GM20431 (cell line): Measurements from ENCODE around the gene FAM161B.
"Not testable (repeated sequence)": the region's sequence is repeated elsewhere in the genome, so short reads cannot be mapped to it uniquely, and the experiment has no call there.

Source experiments
- in situ Hi-C: fragments of 300-500 bp; cut with MseI, MboI; formaldehyde crosslinking; loops from one replicate; pipeline ENCODE4 v1.15.0; 2020; ENCODE audit warnings: low sequenced_read_pairs; ENCODE audit not compliant: unreplicated experiment

The FAM161B gene, protein sequence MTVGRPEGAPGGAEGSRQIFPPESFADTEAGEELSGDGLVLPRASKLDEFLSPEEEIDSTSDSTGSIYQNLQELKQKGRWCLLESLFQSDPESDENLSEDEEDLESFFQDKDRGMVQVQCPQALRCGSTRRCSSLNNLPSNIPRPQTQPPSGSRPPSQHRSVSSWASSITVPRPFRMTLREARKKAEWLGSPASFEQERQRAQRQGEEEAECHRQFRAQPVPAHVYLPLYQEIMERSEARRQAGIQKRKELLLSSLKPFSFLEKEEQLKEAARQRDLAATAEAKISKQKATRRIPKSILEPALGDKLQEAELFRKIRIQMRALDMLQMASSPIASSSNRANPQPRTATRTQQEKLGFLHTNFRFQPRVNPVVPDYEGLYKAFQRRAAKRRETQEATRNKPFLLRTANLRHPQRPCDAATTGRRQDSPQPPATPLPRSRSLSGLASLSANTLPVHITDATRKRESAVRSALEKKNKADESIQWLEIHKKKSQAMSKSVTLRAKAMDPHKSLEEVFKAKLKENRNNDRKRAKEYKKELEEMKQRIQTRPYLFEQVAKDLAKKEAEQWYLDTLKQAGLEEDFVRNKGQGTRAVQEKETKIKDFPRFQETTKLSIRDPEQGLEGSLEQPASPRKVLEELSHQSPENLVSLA

DNA sequence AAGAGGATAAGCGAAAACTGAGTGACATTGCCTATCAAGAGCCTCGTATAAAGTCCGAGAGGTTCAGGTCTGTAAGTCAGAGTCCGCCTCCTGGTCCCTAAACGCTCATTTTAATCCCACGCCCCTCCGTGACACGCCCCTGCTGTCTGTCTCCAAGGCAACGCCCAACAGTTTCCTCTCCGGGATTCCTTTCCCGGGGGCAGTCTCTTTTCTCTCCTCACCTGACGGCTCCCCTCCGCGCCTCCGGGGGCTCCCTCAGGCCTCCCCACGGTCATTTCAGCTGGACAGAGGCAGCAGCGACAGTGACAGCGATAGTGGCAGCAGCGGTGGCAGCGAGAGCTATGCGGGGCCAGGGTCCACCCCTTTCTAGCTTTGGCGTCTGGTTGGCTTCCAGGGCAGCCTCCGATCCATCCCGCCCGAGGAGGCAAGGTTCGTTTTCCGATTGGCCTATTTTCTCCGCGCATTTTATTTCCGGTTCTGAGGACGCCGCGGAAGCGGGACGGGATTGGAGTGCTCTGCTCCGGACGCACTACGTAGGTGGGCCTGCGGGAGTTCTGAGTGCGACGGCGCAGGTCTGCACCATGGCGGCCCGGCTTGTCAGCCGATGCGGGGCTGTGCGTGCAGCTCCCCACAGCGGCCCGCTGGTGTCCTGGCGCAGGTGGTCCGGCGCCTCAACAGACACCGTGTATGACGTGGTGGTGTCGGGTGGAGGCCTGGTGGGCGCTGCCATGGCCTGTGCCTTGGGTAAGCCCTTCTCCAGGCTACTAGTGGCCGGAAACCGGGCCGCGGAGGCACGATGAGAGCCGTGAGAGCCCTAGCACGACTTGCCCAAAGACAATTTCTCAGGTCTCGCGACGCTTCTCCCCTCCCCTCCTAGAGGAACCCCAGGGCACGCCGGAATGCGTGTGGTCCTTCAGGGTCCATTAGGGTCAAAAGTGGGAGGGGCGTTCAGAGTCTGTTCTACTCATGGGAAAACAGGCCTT, at the start of gene FAM161B, which contains the start of gene COQ6:
TSS of gene FAM161B (minus strand) at position 343 of the 983 bp plus-strand sequence. CDS start at position 275, 68 bp downstream.
TSS of gene COQ6 (plus strand) at position 551 of the 983 bp plus-strand sequence. CDS start at position 582, 31 bp downstream.
- in situ Hi-C loops: no loop called here

DNA sequence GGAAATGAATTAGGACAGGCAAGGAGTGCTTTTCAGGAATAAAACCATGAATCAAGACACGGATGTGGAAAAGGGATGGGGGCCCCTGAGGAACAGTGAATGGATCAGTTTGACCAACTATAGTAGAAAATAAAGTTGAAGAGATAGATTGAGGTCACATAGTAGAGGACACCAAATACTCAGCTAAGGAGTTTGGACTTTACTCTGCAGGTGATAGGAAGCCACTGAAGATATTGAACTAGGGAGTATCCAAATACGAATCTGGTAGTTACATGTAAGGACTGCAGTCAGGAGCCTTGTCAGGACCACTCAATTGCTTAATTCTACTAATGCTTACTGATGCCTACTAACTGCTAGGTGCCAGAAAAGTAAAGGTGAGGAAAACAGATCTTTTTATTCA, 48.8 kb upstream of the FAM161B start:
- in situ Hi-C loops: no loop called here

DNA sequence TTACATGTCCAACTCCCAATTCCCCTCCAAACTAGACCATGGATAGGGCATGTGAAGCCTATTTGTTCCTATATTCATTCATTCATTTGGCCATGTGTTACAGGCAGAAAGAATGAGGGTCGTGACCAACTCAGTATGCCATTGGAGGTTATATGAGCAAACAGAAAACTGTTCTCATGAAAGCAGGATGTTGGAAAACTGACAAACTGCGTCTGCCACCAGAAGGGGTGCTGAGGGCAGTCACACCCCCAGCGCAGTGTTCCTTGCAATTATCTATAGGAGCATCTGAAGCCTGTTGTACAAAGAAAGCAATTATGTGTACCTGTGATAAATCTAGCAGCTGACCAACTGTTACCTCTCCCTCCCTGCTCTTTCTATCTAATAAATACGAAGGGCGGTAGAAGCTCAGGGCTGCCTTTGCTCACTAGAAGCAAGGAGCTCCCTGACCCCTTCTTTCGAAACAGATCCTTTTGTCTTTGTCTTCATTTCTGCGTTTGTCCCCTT, 48.1 kb upstream of the FAM161B start:
- in situ Hi-C loops: no loop called here

DNA sequence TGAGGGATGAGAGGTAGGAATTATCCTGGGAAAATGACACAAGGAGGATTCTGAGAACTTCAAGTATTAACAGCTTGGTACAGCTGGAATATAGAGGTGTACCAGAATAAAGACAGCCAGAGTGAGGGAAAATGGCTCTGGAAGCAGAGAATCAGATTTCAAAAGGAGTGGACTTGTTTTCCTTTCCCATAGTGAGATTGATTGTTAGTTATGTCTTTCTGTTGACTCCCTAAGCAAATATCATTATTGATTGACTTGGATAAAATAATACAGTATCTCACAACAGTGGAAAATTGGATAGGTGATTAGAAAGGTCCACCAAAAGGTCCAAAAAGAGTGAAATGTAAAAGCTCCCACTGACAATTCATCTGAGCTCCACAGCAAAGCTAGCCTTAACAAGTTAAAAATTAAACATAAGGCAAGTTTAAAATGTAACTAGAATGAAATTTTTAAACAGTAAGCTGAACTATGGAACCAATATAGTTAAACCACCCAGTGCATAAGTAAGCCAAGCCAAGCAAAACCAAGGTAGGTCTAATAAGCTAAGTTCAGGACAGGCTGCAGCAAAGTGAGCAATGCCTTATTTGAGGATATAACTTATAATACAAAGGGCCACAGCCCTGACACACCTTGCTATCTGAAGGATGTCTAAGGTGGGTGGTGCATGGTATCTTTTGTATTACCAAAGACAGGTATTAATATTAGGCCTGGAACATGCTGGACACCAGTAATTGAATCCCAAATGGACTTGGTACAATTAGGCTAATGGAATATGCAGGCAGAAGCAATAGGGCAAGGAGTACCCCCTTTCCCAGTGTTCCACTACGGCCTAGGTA, 47.4 kb upstream of the FAM161B start:
- in situ Hi-C loops: no loop called here

GRCh38 chr14:73996731-73997107, 46.8 kb upstream of the FAM161B start:
- in situ Hi-C loops: no loop called here

DNA sequence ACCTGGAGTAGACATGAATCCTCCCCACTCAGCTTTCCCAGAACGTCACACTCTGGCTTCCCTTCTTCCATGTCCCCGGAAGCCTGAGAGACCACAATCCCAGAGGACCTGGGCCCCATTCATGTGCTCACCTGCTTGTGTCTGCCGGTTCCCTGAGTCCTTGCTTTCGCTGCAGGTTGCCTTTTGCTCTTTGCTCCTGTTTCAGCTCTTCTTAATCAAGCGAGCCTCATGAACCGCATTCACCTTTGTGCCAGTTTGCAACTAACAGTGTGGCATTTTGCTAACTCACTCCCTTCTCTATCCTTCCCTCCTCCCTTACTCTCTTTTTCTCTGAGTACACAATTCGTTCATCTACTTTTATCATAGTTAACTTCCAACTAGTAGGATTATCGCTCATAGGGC, 46.1 kb upstream of the FAM161B start:
- in situ Hi-C loops: no loop called here

DNA sequence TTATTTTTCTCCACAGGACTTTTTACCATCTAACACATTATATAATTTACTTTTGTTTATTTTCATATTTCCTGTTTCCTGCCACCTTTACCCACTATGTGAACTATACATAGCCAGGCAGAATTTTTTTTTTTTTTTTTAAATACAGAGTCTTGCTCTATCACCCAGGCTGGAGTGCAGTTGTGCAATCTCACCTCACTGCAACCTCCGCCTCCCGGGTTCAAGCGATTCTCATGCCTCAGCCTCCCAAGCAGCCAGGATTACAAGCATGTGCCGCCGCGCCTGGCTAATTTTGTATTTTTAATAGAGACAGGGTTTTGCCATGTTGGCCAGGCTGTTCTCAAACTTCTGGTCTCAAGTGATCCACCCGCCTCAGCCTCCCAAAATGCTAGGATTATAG, 45.0 kb upstream of the FAM161B start:
- in situ Hi-C loops: not testable (repeated sequence)

GRCh38 chr14:73991092-73991491, 41.2 kb upstream of the FAM161B start:
- in situ Hi-C loops: no loop called here

- in situ Hi-C loops: not testable (repeated sequence)
Observed at GRCh38 chr14:73988656-73989055, 38.8 kb upstream of the FAM161B start.

DNA sequence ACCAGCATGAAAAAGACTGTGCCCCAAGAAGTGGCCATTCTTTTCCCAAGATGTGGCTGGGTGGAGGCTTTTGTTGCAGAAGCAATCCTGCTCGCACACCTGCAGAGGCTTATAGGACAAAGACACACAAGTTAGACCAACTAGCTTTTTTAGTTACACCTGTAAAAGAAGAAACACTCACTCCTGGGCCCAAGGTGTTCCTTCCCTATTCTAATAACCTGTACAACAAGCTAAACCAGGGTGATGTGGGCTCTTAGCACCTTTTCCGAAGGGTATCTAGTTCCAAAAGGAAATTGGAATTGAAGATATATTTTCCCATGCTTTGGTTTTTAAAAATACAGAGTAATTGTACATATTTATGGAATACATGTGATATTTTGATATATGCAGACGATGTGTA, 38.2 kb upstream of the FAM161B start:
- in situ Hi-C loops: no loop called here

DNA sequence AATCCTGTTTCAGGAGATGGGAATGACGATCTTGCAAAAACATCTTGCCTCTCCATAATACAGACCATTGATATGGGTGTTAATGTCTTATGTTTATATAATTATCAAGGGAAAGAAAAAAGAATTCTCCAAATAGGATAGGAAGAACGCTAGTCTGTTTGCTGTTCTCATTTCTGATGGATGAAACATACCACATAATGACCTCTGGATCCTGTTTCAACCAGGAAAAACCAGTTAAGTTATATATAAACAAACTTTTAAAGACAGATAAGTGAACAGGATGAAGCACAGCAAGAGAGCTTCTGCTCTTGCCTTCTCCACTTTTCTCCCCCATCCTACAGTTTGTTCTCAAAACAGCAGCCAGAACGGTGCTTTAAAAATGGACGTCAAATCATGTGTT, 28.0 kb upstream of the FAM161B start:
- in situ Hi-C loops: no loop called here

- in situ Hi-C loops: no loop called here
Observed at GRCh38 chr14:73976125-73976524, 26.2 kb upstream of the FAM161B start.

GRCh38 chr14:73973497-73973896, 23.6 kb upstream of the FAM161B start:
- in situ Hi-C loops: no loop called here

- in situ Hi-C loops: no loop called here
Observed at GRCh38 chr14:73968885-73969284, 19.0 kb upstream of the FAM161B start.

DNA sequence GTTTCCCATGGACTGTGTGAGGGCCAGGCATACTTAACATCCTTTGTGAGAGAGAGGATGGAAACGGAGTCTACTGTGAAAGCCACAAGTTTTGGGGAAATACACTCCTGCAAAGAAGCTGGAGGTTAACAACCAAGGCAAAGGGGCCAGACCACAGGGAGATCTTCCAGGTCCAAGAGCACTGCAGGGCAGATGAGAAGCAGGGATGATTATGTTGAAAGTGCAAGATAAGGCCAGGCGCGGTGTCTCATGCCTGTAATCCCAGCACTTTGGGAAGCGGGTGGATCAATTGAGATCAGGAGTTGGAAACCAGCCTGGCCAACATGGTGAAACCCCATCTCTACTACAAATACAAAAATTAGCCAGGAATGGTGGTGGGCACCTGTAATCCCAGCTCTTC, 15.3 kb upstream of the FAM161B start:
- in situ Hi-C loops: no loop called here

DNA sequence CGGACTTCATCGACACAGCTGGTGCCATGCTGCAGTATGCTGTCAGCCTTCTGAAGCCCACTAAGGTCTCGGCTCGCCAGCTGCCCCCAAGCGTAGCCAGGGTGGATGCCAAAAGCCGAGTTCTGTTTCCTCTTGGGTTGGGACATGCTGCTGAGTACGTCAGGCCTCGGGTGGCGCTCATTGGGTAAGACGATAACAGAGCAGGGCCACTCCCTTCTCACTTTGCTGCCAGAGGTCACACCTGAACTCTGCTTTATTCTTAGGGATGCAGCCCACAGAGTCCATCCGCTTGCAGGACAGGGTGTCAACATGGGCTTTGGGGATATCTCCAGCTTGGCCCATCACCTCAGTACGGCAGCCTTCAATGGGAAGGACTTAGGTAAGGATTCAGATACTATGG, 11.3 kb upstream of the FAM161B start:
- in situ Hi-C loops: no loop called here

DNA sequence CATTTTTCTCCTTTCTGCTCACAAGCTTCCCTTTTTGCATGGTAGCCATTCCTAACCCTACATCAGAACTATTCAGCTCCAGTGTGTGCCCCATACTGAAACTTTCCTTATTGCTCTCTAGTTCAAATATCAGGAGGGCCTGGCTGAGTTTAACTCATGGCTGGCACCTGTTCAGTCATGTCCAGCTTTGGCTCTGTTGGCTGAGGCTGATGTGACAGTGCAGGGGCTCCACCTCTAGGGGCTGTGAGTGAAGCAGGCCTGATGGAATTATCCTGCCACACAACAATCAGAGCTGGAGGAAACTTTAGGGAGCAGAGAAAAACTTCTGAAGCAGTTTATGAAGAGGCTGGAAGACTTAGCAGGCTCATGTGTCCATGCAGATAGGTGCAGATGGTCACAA, 8.7 kb upstream of the FAM161B start:
- in situ Hi-C loops: no loop called here

GRCh38 chr14:73955674-73956073, 5.8 kb upstream of the FAM161B start:
- in situ Hi-C loops: no loop called here

GRCh38 chr14:73953731-73954130, 3.8 kb upstream of the FAM161B start:
- in situ Hi-C loops: no loop called here
